ENCODE data around the gene KRTAP17-1.
"Not testable (repeated sequence)": the region's sequence is repeated elsewhere in the genome, so short reads cannot be mapped to it uniquely, and the experiment has no call there.

KRTAP17-1 gene

GRCh38 chr17:41302981-41303380 is 12.5 kb downstream of the KRTAP17-1 start:
- no peak for DNase-seq (ENCODE audit: low spot score)

- no peak for DNase-seq (ENCODE audit: low spot score)
Measured at GRCh38 chr17:41301916-41302901, 13.3 kb downstream of the KRTAP17-1 start, which contains the start of gene KRTAP29-1. TSS of gene KRTAP29-1 (minus strand) at chr17:41302851. CDS start at chr17:41302851, 0 bp downstream.

GRCh38 chr17:41301204-41301790 is 14.2 kb downstream of the KRTAP17-1 start:
- DNase-seq (ENCODE audit: low spot score), result no peak

GRCh38 chr17:41298458-41299135 is 16.9 kb downstream of the KRTAP17-1 start:
- DNase-seq (ENCODE audit: low spot score), result no peak

- no peak for DNase-seq (ENCODE audit: low spot score)
Measured at GRCh38 chr17:41296846-41297245, 18.7 kb downstream of the KRTAP17-1 start.

- DNase-seq (ENCODE audit: low spot score), result no peak
Measured at GRCh38 chr17:41294016-41294415, 21.5 kb downstream of the KRTAP17-1 start.

- DNase-seq (ENCODE audit: low spot score), result no peak
Measured at GRCh38 chr17:41287050-41287449, 28.5 kb downstream of the KRTAP17-1 start.

- no peak for DNase-seq (ENCODE audit: low spot score)
Measured at GRCh38 chr17:41284546-41284945, 31.0 kb downstream of the KRTAP17-1 start.

GRCh38 chr17:41284043-41284442 is 31.5 kb downstream of the KRTAP17-1 start:
- no peak for DNase-seq (ENCODE audit: low spot score)

GRCh38 chr17:41278176-41278955 is 37.1 kb downstream of the KRTAP17-1 start:
- no peak for DNase-seq (ENCODE audit: low spot score)

GRCh38 chr17:41275648-41276190 is 39.8 kb downstream of the KRTAP17-1 start, which contains the start of gene KRTAP9-7:
TSS of gene KRTAP9-7 (plus strand) at chr17:41275698. CDS start at chr17:41275698, 0 bp downstream.
- not testable (repeated sequence) for DNase-seq (ENCODE audit: low spot score)

- DNase-seq (ENCODE audit: low spot score), result no peak
Measured at GRCh38 chr17:41271858-41272257, 43.7 kb downstream of the KRTAP17-1 start.

- not testable (repeated sequence) for DNase-seq (ENCODE audit: low spot score)
Measured at GRCh38 chr17:41271323-41271722, 44.2 kb downstream of the KRTAP17-1 start.

- DNase-seq (ENCODE audit: low spot score), result no peak
Measured at GRCh38 chr17:41267711-41268110, 47.8 kb downstream of the KRTAP17-1 start.

GRCh38 chr17:41265078-41265477 is 50.4 kb downstream of the KRTAP17-1 start, which contains the start of gene KRTAP9-6:
TSS of gene KRTAP9-6 (plus strand) at chr17:41265378. CDS start at chr17:41265378, 0 bp downstream.
- no peak for DNase-seq (ENCODE audit: low spot score)

Data from activated CD4-positive, alpha-beta T cell treated with anti-CD3 and anti-CD28 coated beads, Interleukin-2, Interleukin-4, amounts not matched to agents 100 ng/mL and 50 ng/mL, durations not matched to agents 16 hours and 8 hours (primary cell).